PC-3 (cell line): ENCODE data around the gene CAMK2N2.

ENCODE experiments used
- CTCF ChIP-seq: fragments of 300-600 bp; sonication (generic); conservative IDR thresholded peaks from 2 replicates; pipeline ENCODE4 v1.5.1; 2017; ENCODE audit warnings: antibody characterized with exemption, low read depth, mild to moderate bottlenecking, low read length
- EZH2phosphoT487 ChIP-seq: fragments of 300-600 bp; sonication (generic); IDR thresholded peaks from 2 replicates; pipeline ENCODE4 v1.6.1; 2018; ENCODE audit warnings: mild to moderate bottlenecking, antibody characterized with exemption, low read length, borderline replicate concordance

GRCh38 chr3:184239708-184240107 is 21.6 kb downstream of the CAMK2N2 start:
- TF ChIP-seq EZH2phosphoT487 (no peak), CTCF (no peak)
